NCI-H774 (cell line): ENCODE measurements around the gene AK9.
"Not testable (repeated sequence)": the region's sequence is repeated elsewhere in the genome, so short reads cannot be mapped to it uniquely, and the experiment has no call there.

Source experiments
- DNase-seq: peaks from one replicate; lab custom pipeline; 2025; lab: John Stamatoyannopoulos, UW

AK9 gene

GRCh38 chr6:109690737-109691621 is at the start of gene AK9, which contains the start of gene FIG4:
Gene AK9 (minus strand): TSS chr6:109691202. CDS start chr6:109675745, 15,457 bp downstream.
Gene FIG4 (plus strand): TSS chr6:109691296. CDS start chr6:109691436, 140 bp downstream.
- DNase-seq, result peak; percentile 100

GRCh38 chr6:109740787-109741186 is 49.8 kb upstream of the AK9 start:
- DNase-seq, result no peak

- no peak for DNase-seq
Measured at GRCh38 chr6:109739686-109740085, 48.7 kb upstream of the AK9 start.

- DNase-seq, result no peak
Measured at GRCh38 chr6:109738667-109739066, 47.7 kb upstream of the AK9 start.

- no peak for DNase-seq
Measured at GRCh38 chr6:109738255-109738654, 47.3 kb upstream of the AK9 start.

GRCh38 chr6:109736273-109737025 is 45.4 kb upstream of the AK9 start:
- DNase-seq, result no peak

- not testable (repeated sequence) for DNase-seq
Measured at GRCh38 chr6:109725250-109725649, 34.2 kb upstream of the AK9 start.

GRCh38 chr6:109722564-109723254 is 31.7 kb upstream of the AK9 start:
- DNase-seq, result no peak

GRCh38 chr6:109722011-109722410 is 31.0 kb upstream of the AK9 start:
- no peak for DNase-seq

- no peak for DNase-seq
Measured at GRCh38 chr6:109720311-109720710, 29.3 kb upstream of the AK9 start.

- DNase-seq, result no peak
Measured at GRCh38 chr6:109718991-109719390, 28.0 kb upstream of the AK9 start.

GRCh38 chr6:109717971-109718370 is 27.0 kb upstream of the AK9 start:
- no peak for DNase-seq

- DNase-seq, result no peak
Measured at GRCh38 chr6:109715616-109716015, 24.6 kb upstream of the AK9 start.

GRCh38 chr6:109714611-109715010 is 23.6 kb upstream of the AK9 start:
- DNase-seq, result no peak

- DNase-seq, result no peak
Measured at GRCh38 chr6:109714166-109714565, 23.2 kb upstream of the AK9 start.

- no peak for DNase-seq
Measured at GRCh38 chr6:109713097-109713496, 22.1 kb upstream of the AK9 start.

- not testable (repeated sequence) for DNase-seq
Measured at GRCh38 chr6:109708099-109708498, 17.1 kb upstream of the AK9 start.

- DNase-seq, result no peak
Measured at GRCh38 chr6:109706513-109706912, 15.5 kb upstream of the AK9 start.

GRCh38 chr6:109705258-109705657 is 14.3 kb upstream of the AK9 start:
- peak; percentile 97 for DNase-seq

- no peak for DNase-seq
Measured at GRCh38 chr6:109702791-109703190, 11.8 kb upstream of the AK9 start.

- DNase-seq, result no peak
Measured at GRCh38 chr6:109701774-109702173, 10.8 kb upstream of the AK9 start.

- no peak for DNase-seq
Measured at GRCh38 chr6:109701221-109701620, 10.2 kb upstream of the AK9 start.
